Measurements from ENCODE around the gene CREB3L4. TPM values are rescaled to one million over a fixed set of nuclear protein-coding genes. Genes with fewer than 3 reads are reported as not detected.

The CREB3L4 gene, protein sequence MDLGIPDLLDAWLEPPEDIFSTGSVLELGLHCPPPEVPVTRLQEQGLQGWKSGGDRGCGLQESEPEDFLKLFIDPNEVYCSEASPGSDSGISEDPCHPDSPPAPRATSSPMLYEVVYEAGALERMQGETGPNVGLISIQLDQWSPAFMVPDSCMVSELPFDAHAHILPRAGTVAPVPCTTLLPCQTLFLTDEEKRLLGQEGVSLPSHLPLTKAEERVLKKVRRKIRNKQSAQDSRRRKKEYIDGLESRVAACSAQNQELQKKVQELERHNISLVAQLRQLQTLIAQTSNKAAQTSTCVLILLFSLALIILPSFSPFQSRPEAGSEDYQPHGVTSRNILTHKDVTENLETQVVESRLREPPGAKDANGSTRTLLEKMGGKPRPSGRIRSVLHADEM
- 11.1 TPM for polyA plus RNA-seq (ENCODE audit: insufficient read length)

DNA sequence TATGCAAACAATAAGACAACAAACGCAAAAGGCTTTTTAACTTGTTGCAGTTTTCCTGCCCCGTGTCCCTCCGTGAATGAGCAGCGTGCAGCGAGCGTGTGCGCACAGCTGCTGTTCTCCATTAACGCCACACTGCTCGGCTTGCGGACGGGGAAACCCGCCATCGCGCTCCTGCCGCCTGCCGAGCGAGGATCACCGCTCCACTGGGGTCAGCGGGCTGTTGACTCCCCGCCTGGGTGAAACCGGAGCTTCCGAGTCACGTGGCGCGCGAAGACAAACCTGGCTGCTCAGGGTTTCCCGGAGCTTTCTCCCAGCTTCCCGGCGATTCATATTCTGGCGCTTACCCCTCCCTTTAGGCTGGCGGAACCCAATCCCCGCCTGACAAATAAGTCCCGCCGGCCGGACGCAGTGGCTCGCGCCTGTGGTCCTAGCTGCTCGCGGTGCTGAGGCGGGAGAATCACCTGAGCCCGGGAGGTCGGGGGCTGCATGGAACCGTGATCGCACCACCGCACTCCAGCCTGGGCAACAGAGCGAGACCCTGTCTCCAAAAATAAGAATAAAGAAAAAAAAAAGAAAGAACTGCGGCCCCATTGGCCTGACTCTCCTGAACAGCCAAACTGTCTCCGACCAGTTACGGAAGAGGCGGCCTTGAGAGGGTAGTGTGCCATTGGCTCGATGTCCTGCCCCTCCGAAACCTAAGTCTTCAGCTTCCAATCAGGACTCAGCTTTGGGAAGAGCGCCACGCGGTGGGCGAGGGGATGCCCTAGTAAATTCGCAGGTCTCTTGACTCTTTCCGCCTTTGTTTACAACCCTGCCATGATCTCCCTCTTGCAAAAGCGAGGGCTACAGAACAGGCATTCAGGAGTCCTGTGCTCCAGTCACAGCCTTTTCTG, at the start of gene CREB3L4:
Gene CREB3L4, plus strand, starts transcription at position 796 of the 893 bp plus-strand sequence. CDS start 624 bp downstream, outside the sequence.
- peak; percentile 97 for DNase-seq (ENCODE audit: low read depth)

DNA sequence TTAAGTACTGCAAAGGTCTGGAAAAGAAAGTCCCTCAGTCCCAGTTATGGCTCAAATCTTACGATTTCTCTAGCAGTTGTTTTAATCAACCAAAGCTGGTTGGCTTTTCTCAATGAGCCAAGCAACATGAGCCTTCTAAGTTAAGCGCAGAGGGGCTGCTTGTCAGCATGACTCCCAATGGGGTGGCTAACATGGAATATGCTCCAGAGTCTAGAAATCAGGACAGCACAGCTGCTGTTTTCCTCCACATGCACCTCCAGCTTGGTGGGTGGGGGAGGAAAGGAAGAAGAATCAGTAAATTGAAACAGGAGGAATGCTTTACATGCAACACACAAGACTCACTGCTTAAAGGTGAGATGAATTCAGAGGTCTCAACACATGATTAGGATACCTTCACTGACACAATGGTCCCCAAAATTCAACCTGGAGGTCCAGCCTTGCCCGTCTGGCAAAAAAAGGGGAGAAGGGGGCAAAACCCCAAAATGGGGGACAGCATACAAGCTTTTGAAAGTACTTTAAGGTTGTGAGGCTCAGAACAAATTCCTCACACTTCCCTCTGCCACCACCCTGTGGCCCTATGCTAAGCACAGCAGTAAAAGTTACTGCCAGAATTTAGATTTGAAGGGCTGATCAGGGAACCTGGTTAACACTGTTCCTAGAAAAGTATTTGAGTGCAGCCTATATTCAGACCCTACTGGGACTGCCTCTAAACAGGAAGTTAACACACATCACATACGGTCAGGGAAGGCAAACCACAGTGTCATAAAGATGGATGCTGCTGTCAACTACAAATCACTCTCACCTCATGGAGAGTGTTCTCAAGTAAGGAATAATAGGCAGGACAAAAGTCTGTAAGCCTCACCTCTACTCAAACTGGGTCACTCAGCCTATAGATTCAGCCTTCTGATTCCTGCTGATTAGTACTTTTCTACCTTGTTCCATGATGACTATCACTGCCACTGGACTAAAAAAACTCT, 47.5 kb upstream of the CREB3L4 start:
- no peak for DNase-seq (ENCODE audit: low read depth)

DNA sequence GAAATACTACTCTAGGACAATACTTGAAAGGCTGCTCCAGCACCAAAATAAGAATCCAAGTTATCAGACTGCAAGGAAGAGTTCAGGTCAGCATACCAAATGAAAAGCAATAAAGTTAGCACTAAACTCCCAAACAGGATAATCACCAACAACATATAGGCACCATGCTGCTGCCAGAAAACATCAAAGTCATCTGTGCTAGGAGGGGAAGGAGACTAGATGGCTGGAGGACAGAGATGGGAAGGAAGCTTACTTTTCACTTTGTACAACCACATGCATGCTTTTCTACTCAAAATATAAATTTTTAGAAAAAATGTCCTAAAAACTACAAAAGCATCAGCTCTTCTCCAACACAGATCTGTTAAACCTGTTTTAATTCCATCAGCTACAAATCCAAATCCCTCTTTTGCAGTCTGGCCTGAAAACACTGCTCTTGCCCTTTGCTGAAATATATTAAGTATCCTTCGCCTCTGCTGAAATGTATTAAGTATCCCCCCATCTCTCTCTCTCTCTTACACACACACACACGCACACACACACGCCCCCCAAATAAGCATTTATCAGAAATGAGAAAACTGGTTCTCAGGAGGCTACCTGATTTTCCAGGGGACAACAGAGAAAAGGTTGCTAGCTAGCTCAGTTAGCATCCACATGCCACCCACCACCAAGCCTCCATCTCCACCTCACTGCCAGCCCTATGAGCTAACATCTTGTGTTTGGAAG, 46.5 kb upstream of the CREB3L4 start:
- no peak for DNase-seq (ENCODE audit: low read depth)

DNA sequence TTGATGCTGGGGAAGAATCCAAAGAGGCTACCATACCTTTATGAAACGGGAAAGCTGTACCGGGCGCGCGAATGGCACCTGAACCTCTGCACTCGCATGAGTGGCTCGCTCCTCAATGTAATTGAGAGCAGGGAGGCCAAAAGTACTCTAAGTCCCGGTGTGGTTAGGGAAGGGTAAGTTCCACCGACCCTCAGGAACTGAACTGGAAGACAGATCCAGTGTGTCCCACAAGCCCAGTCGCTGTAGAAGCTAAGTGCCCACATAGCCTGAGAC, 46.0 kb upstream of the CREB3L4 start:
- DNase-seq (ENCODE audit: low read depth) = no peak

DNA sequence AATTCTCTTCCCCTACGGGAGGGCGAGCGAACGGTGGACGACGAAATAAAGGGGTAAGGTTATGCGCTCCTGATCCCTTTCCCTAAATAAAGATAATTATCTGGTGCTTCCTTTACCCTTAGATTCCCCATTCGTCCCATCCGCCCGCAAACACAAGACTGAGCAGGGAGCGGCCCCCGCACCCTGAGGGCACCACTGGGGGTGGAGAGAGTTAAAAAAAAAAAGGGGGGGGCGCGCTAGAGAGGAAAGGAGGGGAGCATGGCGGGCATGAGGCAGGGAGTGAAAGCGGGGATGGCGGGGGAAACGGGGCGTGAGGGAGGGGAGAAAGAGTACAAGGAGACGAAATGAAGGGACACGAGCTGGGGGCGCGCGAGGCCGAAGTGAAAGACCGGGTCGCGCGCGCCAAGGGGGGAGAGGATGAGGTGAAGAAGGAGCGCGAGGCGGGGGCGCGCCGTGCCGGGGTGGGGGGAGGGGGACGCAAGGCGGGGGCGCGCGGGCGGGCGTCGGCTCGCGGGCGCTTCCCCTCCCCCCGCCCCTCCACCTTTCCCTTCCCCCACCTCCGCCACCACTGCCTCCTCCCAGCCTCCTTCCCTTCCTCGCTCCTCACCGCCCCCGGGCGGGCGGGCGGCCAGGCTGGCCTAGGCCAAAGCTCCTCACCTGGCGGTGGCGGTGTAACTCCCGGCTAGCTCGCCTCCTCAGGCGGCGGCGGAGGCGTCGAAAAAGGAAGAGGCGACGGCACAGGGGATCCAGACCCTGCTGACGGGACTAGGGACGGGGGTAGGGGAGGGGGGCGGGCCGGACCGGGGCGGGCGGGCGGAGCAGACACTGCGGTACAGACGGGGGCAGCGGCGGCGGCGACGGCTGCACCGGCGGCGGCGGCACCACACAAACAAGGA, 45.4 kb upstream of the CREB3L4 start:
- no peak for DNase-seq (ENCODE audit: low read depth)

DNA sequence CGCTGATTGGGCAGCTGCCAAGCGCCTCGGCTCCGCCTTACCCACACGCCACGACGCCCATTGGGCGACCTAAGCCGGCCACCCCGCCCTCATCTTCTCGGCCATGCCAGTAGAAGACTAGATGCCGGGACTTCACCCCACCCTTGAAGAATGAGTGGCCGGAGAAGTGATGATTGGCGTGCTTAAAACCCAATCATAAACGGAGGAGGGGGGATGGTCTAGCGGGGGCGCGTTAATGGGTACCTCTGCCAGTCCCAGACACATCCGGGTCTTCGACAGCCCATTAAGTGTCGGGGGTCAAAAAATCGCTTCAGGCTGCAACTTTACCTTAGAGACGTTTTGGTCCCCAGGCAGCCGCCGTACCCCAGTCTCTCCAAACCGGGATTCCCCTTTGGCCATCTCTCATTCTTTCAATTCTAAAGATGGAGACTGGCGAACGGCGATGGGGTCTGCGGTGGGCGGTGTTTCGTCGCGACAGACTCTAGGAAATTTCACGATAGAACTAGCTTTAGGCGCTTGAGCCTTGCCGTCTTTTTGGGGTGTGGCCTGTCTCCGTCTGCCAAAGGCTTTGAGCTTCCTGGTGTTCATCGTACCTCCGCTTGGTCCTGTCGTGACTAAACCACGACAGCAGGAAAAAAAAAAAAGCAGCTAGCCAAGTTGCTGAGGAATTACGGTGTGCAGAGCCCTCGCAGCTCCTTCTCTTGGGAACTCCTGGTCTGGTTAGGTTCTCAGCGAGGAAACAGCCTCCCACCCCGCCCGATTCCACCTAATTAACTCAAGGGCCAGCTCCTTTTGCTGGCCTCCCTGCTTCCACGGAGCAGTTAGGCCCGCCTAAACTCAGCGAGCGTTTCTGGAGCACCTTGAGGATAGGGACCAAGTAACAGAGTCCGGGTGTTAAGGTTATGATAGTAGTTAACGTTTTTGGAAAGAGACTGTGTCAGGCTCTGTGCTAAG, 44.5 kb upstream of the CREB3L4 start, which contains the start of gene GATAD2B:
Gene GATAD2B, minus strand, starts transcription at position 1 of the 954 bp plus-strand sequence. CDS start 94,625 bp downstream, outside the sequence.
- peak; percentile 99 for DNase-seq (ENCODE audit: low read depth)

DNA sequence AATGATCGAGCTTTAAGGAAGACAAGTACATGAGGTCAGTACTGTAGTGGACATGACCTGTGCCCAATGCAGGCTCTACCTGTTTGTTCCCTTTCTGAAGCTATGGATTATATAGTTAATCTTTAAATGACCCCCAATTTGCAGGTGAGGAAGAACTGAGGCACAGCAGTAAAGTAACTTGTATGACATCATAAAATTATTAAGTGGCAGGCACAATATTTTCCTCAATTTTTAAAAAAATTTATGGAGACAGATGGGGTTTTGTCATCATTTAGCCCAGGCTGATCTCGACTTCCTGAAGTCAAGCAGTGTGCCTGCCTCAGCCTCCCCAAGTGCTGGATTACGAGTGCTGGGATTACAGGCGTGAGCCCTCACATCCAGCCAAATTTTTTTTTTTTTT, 41.3 kb upstream of the CREB3L4 start:
- no peak for DNase-seq (ENCODE audit: low read depth)

DNA sequence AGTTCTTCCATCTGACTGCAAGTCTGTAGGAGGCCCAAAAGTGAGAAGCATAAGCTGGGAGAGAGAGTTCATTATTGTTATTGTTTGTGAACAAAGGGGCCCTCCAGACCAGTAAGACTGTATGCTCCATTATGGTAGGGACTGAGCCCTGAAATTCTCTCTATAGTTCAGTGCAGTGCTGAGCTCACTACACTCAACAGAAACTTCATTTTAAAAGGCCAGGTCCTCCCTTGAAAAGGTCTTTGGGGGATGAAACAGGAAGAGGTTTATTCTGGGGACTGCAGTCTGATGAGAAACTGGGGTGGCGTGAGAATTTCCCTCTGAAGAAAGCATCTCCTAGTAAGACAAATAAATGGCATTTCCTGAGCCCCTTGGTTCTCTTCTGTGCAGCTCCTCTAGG, 39.5 kb upstream of the CREB3L4 start:
- DNase-seq (ENCODE audit: low read depth) = no peak

DNA sequence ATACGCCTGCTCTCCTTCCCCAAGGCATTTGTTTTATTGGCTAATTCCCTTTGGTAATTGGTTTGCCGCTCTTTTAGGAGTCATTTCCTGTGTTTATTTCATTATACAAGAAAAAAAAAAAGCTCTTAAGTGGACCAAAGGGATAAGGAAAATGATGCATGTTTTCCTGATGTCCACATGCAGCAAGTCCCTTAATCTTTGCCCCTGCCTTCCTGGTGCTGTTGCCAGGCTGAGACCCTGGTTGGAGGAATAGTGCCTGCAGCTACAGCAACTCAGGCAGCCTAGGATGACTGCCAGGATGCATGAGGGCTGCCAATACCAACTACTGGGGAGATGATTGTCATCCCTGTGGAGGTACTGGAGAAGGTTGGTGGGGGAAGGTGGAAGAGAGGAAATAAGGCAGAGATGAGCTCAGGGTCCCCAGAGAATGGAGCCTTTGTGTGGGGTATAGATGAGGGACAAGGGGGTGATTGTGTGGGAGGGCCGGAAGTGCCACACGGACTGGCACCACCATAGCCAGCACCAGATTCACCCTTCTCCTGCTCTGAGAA, 38.8 kb upstream of the CREB3L4 start:
- no peak for DNase-seq (ENCODE audit: low read depth)

DNA sequence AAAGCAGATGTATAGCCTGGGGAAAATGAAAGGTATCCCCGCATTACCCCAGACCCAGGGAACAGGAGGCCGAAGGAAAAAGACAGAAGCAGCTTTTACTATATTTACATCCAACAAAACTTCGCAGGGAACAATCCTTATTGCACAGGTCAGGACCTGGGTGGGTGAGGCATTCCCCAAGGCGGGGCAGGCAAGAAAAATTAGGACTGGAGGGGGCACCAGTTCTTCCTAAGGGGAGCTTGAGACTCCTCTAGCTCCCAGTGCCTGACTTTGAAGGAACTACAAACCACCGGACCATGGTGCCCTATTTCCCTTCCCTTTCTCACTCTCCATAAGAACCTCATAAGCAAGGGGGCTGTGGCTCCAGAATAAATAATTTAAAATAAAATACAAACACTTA, 38.3 kb upstream of the CREB3L4 start:
- DNase-seq (ENCODE audit: low read depth) = no peak

DNA sequence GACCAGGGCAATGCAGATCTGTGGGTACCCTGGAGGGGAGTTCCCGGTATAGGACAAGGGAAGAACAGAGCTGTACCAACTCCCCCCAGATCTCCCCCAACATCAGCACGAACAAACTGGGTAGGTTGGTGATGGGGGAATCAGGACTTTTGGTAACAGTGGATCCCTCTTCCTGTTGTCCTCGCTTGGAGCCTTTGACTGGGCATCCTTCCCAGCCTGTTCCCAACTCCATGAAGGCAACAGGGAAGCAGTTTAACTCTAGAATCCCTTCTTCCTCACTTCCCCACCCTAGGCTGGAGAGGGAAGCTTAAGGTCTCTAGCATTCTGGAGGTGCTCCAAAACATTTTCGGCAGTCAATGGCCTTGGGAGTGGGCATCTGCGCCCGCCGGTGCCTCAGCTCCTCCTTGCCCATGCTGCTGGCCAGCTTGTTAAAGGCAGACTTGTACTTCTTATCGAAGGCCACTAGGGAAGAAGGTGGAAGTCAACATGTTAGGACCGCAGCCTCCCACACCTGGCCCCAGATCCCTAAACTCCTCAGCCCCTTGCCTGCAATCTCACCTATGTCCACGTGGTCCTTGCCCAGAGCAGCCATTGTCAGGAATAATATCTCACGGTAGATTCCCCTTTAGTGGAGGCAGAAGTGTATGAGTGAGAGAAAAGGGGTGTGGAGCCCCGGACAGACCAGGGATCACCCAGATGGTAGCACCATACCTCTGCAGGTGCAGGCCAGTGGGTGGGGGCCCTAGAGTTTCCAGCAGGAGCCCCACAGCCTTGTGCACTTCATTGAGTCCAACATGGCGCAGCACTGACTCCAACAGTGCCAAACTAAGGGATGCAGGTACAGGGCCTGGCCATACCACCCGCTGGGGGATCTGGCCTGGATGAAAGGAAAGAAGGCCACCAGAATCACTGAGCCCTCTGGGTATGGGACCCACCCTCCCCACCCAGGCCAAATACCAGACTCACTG, 37.4 kb upstream of the CREB3L4 start:
- DNase-seq (ENCODE audit: low read depth) = no peak

DNA sequence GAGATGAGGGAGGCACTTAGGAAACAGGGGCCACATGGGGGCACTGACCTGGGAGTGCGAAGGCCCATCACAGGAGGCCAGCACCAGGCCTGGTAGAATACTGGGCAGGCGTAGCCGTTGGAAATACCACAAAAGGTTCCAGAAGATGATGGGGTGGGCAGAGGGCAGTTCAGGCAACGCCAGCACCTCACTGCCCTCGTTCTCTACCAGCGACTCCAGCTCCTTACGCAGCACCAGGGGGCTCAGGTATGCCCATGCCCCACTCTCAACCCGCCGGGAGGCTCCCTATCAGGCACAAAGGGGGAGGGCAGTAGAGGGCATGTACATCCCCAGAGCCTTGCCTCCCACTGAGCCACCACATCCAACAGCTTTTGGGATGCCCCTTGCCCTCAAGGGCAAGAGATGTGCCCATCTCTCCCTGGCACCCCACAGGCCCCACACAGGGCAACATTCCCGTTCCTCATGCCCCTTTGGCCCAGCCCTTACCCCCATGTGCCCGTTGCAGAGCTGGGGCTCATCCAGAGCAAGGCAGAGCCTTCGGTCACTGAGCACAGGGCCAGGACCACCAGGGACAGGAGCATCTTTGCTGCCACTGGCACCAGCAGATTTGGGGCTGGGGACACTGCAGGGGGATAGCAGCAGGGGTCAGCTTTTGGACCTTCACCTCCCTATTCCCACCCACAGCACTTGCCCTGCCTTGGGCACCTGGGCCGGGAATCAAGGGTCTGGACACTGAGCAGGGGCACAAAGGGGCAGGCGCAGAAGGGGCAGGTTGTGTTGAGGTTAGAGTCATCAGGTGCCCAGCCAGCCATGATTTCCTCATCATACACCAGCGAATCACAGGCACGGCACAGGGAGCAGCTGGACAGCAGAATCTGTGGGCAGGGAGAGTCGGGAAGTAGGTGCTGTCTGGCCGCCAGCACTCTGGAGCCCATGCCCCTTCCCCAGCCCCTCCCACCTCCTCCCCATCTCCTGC, 35.3 kb upstream of the CREB3L4 start:
- DNase-seq (ENCODE audit: low read depth) = no peak

DNA sequence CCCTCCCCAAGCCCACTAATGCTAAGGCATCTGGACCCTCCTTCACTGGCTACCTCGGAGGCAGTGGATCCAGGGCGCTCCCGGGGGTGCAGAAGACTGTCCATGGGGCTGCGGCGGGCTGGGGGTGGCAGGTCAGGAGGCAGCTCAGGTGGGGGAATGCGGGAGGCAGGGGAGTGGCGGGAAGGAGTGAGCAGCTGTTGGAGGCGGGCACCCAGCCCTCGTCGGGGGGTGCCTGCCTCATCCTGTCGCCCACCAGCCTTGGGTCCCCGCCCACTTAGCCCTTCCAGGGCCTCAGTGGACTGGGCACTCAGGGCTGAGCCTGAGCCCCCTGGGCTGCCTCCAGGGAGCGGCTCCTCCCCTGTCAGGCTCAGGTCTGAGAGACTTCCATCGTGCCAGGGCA, 34.3 kb upstream of the CREB3L4 start:
- DNase-seq (ENCODE audit: low read depth) = no peak

DNA sequence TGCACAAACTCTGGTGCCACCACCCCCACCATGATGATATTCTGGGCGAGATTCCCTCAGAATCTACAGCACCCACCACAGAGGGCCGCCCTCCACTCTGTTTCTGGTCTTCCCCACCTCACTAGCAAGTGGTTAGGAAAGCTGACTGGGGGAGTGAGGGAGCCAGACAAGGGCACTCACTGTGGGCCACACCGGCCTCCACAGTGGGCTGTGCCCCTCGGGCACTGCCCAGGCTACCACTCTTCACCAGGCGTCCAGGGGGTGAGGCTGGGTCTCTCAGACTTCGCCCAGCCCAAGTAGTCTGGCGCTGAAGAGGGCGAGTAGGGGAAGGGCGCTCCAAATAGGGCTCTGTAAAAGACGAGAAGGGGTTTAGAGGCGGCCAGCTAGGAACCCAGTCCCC, 33.7 kb upstream of the CREB3L4 start:
- DNase-seq (ENCODE audit: low read depth) = no peak

DNA sequence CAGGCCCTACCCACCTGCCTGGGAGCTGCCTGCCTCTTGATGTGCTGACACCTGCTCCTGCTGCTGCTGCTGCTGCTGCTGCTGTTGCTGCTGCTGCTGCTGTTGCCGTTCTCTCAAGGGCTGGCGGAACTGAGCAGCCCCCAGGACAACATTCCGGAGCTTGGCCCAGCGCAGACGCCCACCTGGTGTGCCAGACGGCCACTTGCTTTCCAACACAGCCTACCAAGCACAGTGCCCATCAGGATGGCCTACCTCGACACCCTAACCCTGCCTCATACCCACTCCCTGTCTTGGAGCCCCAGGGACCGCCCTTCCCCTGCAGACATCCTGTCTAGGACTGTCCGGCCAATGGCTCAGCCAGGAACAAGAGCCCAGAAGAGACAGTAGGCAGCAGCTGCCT, 33.0 kb upstream of the CREB3L4 start:
- no peak for DNase-seq (ENCODE audit: low read depth)
